Fibroblast of lung (primary cell): ENCODE data around the gene KCNJ6.

Source experiments
- EZH2 ChIP-seq: IDR thresholded peaks from 2 replicates; pipeline ENCODE4 v1.5.1; 2012; ENCODE audit warnings: low read length, control low read depth, mild to moderate bottlenecking; ENCODE audit errors: missing control alignments
- TF ChIP-seq, protein P1 (sequence below), 2 donors: IDR thresholded peaks in 1 of 2; conservative IDR thresholded peaks in 1 of 2; 1 replicate in 1 of 2; 2 replicates in 1 of 2; pipeline ENCODE4 v1.5.1; 2011 to 2012; ENCODE audit warnings: low read length in 2 of 2, control low read depth in 1 of 2, inconsistent platforms in 1 of 2, low read depth in 1 of 2, mild to moderate bottlenecking in 1 of 2

DNA sequence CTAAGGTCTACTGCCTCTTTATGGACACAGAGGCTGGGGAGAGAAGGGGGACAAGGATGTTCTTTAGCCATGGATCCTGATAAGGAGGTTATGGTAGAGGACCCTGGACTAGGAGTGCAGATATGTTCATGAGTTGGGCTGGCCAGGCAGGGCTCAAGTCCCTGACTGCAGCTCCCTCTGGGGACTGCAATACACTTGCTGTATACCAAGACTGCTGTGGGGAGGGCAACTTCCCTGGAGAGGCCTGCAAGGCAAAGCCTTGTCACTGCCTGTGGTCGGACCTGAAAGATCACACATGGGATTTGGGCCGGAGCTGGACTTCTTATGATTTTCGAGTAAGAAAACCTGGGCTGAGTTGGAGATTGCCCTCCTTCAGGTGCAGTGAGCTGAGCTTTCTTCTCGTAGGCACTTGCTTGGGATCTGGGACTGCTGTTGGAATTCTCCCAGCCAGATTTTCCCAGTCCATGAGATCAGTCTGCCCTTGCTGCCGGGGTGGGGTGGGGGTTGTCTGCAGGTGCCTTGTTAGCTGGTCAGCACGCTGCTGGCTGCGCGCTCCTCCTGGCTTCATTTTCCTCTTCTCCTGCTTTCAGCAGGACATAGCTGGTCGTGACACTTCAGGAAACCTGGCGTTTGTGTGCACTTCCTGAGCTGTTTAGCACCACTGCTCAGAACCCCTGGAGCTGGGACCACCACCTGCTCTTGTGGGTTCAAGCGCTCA is 49.0 kb upstream of the KCNJ6 start:
- TF ChIP-seq, protein P1, sequence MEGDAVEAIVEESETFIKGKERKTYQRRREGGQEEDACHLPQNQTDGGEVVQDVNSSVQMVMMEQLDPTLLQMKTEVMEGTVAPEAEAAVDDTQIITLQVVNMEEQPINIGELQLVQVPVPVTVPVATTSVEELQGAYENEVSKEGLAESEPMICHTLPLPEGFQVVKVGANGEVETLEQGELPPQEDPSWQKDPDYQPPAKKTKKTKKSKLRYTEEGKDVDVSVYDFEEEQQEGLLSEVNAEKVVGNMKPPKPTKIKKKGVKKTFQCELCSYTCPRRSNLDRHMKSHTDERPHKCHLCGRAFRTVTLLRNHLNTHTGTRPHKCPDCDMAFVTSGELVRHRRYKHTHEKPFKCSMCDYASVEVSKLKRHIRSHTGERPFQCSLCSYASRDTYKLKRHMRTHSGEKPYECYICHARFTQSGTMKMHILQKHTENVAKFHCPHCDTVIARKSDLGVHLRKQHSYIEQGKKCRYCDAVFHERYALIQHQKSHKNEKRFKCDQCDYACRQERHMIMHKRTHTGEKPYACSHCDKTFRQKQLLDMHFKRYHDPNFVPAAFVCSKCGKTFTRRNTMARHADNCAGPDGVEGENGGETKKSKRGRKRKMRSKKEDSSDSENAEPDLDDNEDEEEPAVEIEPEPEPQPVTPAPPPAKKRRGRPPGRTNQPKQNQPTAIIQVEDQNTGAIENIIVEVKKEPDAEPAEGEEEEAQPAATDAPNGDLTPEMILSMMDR (conservative IDR thresholded peaks at IDR 0.05 in 1 of 2, IDR thresholded peaks at IDR 0.05 in 1 of 2; ENCODE audit: low read depth in 1 of 2, low read length in 2 of 2): no peak
- TF ChIP-seq EZH2: no peak
